Body of pancreas (tissue), 4 donors: ENCODE results near the gene TBX15. TPM values are rescaled to one million over a fixed set of nuclear protein-coding genes. Genes with fewer than 3 reads are reported as not detected.

Experiments used
- ATAC-seq: fragments of 150-250 bp; one replicate; pipeline ENCODE4 v1.9.1; 2016
- DNase-seq, 4 donors: peaks; one replicate each; pipeline ENCODE4 v3.0.0-alpha.2; 2019
- H3K27ac ChIP-seq, 4 donors: fragments of 200-600 bp; sonication (generic); 1 replicate in 3 of 4; 2 replicates in 1 of 4; pipeline versions ENCODE4 v1.5.1 to v1.6.1; 2016 to 2019; ENCODE audit warnings: mild to moderate bottlenecking in 1 of 4, mixed read lengths in 1 of 4, moderate library complexity in 1 of 4
- H3K27me3 ChIP-seq, 2 donors: fragments of 200-600 bp; sonication (generic); one replicate each; pipeline ENCODE4 v1.6.0; 2016; ENCODE audit warnings: mild to moderate bottlenecking in 1 of 2
- H3K36me3 ChIP-seq, 2 donors: fragments of 200-600 bp; sonication (generic); replicated peaks in 1 of 2; 2 replicates each; pipeline ENCODE4 v1.5.1; 2016; ENCODE audit warnings: low read depth in 2 of 2; ENCODE audit not compliant: insufficient read depth in 1 of 2
- H3K4me1 ChIP-seq: fragments of 200-600 bp; sonication (generic); one replicate; pipeline ENCODE4 v1.6.0; 2016
- H3K4me3 ChIP-seq, 2 donors: fragments of 200-600 bp; sonication (generic); 1 replicate in 1 of 2; 2 replicates in 1 of 2; pipeline ENCODE4 v1.5.1; 2016 to 2019
- H3K9me3 ChIP-seq, 3 donors: fragments of 200-600 bp; sonication (generic); 1 replicate in 2 of 3; 2 replicates in 1 of 3; pipeline ENCODE4 v1.5.1; 2016
- POLR2A ChIP-seq, 3 donors: fragments of 450-650 bp; IDR thresholded peaks; one replicate each; pipeline ENCODE4 v1.6.1; 2016; ENCODE audit warnings: antibody characterized with exemption in 3 of 3, mild to moderate bottlenecking in 2 of 3
- WGBS, 2 donors: methylation state at CpG; one replicate each; pipeline ENCODE4 v1.1.5; 2017; 5-methylcytosine and 5-hydroxymethylcytosine counted together
- intact Hi-C: fragments of 100-400 bp; cut with DNase I; formaldehyde crosslinking; loops from one replicate; pipeline ENCODE4 v1.15.1; 2023
- total RNA-seq, 2 donors: library from RNA; depleted of rRNA; stranded (reverse); fragments of >200 nt; gene quantifications; one replicate each; pipeline ENCODE4 v1.1.0, GENCODE V29; 2016
- TF ChIP-seq, protein P1 (sequence below), 7 experiments: fragments of 450-650 bp in 4 of 7; fragments of 200-600 bp in 3 of 7; sonication (generic) in 3 of 7; IDR thresholded peaks; one replicate each; pipeline ENCODE4 v1.5.1; 2016 to 2019; ENCODE audit warnings: antibody characterized with exemption in 7 of 7

TBX15 gene
- total RNA-seq, 2 donors from 2014 or later = not detected

- WGBS, 2 donors = 65% methylated on average over 5 of the region's 5 CpGs
- Histone ChIP-seq H3K9me3 (no peaks in the 10 kb centered on the region), H3K27ac (no peak overlapping the region), H3K27me3 (peaks cover 0 to 3% of the 10 kb centered on the region in 2 donors), H3K4me1 (no peaks in the 10 kb centered on the region), H3K36me3 (no peaks in the 10 kb centered on the region), H3K4me3 (no peak overlapping the region)
- TF ChIP-seq, protein P1, sequence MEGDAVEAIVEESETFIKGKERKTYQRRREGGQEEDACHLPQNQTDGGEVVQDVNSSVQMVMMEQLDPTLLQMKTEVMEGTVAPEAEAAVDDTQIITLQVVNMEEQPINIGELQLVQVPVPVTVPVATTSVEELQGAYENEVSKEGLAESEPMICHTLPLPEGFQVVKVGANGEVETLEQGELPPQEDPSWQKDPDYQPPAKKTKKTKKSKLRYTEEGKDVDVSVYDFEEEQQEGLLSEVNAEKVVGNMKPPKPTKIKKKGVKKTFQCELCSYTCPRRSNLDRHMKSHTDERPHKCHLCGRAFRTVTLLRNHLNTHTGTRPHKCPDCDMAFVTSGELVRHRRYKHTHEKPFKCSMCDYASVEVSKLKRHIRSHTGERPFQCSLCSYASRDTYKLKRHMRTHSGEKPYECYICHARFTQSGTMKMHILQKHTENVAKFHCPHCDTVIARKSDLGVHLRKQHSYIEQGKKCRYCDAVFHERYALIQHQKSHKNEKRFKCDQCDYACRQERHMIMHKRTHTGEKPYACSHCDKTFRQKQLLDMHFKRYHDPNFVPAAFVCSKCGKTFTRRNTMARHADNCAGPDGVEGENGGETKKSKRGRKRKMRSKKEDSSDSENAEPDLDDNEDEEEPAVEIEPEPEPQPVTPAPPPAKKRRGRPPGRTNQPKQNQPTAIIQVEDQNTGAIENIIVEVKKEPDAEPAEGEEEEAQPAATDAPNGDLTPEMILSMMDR (IDR thresholded peaks at IDR 0.05) = no peak
- TF ChIP-seq POLR2A (IDR thresholded peaks at IDR 0.05) = no peak
- DNase-seq (no peak), ATAC-seq (no peak)
- intact Hi-C loops = no loop called here
Measured at GRCh38 chr1:118973531-118974137, 14.5 kb downstream of the TBX15 start.

- no peaks in the 10 kb centered on the region for H3K36me3 ChIP-seq
- no peaks in the 10 kb centered on the region for H3K4me1 ChIP-seq
- no peak overlapping the region for H3K27ac ChIP-seq
- intact Hi-C loops = no loop called here
- 54 to 71% methylated on average over 1 of the region's 1 CpG for WGBS, 2 donors
- H3K27me3 ChIP-seq = no peaks in the 10 kb centered on the region
- ATAC-seq (no peak), DNase-seq (no peak)
- no peak overlapping the region for H3K4me3 ChIP-seq
- TF ChIP-seq, protein P1 (IDR thresholded peaks at IDR 0.05) = no peak
- no peak for TF ChIP-seq POLR2A (IDR thresholded peaks at IDR 0.05)
- no peaks in the 10 kb centered on the region for H3K9me3 ChIP-seq
Measured at GRCh38 chr1:118973032-118973431, 15.1 kb downstream of the TBX15 start.

- DNase-seq (no peak), ATAC-seq (no peak)
- TF ChIP-seq, protein P1 (IDR thresholded peaks at IDR 0.05) = no peak
- TF ChIP-seq POLR2A (IDR thresholded peaks at IDR 0.05) = no peak
- no peaks in the 10 kb centered on the region for H3K27me3 ChIP-seq
- intact Hi-C loops = no loop called here
- no peaks in the 10 kb centered on the region for H3K4me1 ChIP-seq
- H3K4me3 ChIP-seq = no peak overlapping the region
- H3K9me3 ChIP-seq = no peaks in the 10 kb centered on the region
- no peaks in the 10 kb centered on the region for H3K36me3 ChIP-seq
- H3K27ac ChIP-seq = no peak overlapping the region
- 71 to 79% methylated on average over 2 of the region's 2 CpGs for WGBS, 2 donors
Measured at GRCh38 chr1:118970451-118970850, 17.7 kb downstream of the TBX15 start.

GRCh38 chr1:118963456-118964430 is 24.4 kb downstream of the TBX15 start:
- H3K9me3 ChIP-seq = no peaks in the 10 kb centered on the region

More at GRCh38 chr1:118963456-118964430, 24.4 kb downstream of the TBX15 start:
- peak; percentile 21 for ATAC-seq
- WGBS, 2 donors = 81 to 93% methylated on average over 3 of the region's 3 CpGs
- no peak for TF ChIP-seq POLR2A (IDR thresholded peaks at IDR 0.05)
- TF ChIP-seq, protein P1 (IDR thresholded peaks at IDR 0.05) = no peak
- no peak overlapping the region for H3K27ac ChIP-seq
- no peaks in the 10 kb centered on the region for H3K36me3 ChIP-seq
- no peaks in the 10 kb centered on the region for H3K4me1 ChIP-seq
- H3K27me3 ChIP-seq = no peaks in the 10 kb centered on the region
- intact Hi-C loops = no loop called here
- no peak overlapping the region for H3K4me3 ChIP-seq
- DNase-seq = no peak
